Prostate gland (tissue), 2 donors: ENCODE results near the gene RNF175. TPM values are rescaled to one million over a fixed set of nuclear protein-coding genes. Genes with fewer than 3 reads are reported as not detected.
A peak's percentile ranks its signal among the peaks of the same experiment; 100 is the strongest.

Experiments
- DNase-seq: peaks from one replicate; pipeline ENCODE4 v3.0.0-alpha.2; 2019; ENCODE audit warnings: low spot score
- H3K27ac ChIP-seq, 2 donors: fragments of 200-600 bp; sonication (generic); 2 replicates each; pipeline ENCODE4 v1.5.1; 2017 to 2019
- H3K27me3 ChIP-seq: fragments of 200-600 bp; sonication (generic); replicated peaks from 2 replicates; pipeline ENCODE4 v1.5.1; 2019; ENCODE audit not compliant: insufficient read depth
- H3K36me3 ChIP-seq, 2 donors: fragments of 200-600 bp; sonication (generic); 1 replicate in 1 of 2; 2 replicates in 1 of 2; pipeline versions ENCODE4 v1.5.1 to v1.8.1; 2017 to 2019
- H3K4me1 ChIP-seq: fragments of 200-600 bp; sonication (generic); replicated peaks from 2 replicates; pipeline ENCODE4 v1.5.1; 2019
- H3K4me3 ChIP-seq, 2 donors: fragments of 200-600 bp; sonication (generic); 2 replicates each; pipeline ENCODE4 v1.5.1; 2017 to 2019
- H3K9me3 ChIP-seq: fragments of 200-600 bp; sonication (generic); 2 replicates; pipeline ENCODE4 v1.5.1; 2017
- POLR2A ChIP-seq: fragments of 450-650 bp; IDR thresholded peaks from one replicate; pipeline ENCODE4 v1.6.1; 2016; ENCODE audit warnings: antibody characterized with exemption, mild to moderate bottlenecking
- POLR2AphosphoS5 ChIP-seq: sonication (generic); formaldehyde crosslinking; IDR thresholded peaks from one replicate; pipeline ENCODE4 v1.6.1; 2017; ENCODE audit warnings: antibody characterized with exemption
- WGBS: methylation state at CpG from one replicate; pipeline ENCODE4 v1.1.5; 2018; 5-methylcytosine and 5-hydroxymethylcytosine counted together
- intact Hi-C: fragments of 100-400 bp; cut with DNase I; formaldehyde crosslinking; loops from one replicate; pipeline ENCODE4 v1.14.2; 2022
- total RNA-seq, 2 donors: library from RNA; depleted of rRNA; stranded (reverse); fragments of >200 nt; gene quantifications; one replicate each; pipeline ENCODE4 v1.1.0, GENCODE V29; 2016
- TF ChIP-seq, protein P1 (sequence below), 4 experiments: fragments of 200-600 bp in 2 of 4; fragments of 450-650 bp in 2 of 4; sonication (generic) in 2 of 4; IDR thresholded peaks; 1 replicate in 3 of 4; 2 replicates in 1 of 4; pipeline ENCODE4 v1.5.1; 2016 to 2019; ENCODE audit warnings: antibody characterized with exemption in 4 of 4, mild to moderate bottlenecking in 2 of 4, moderate library complexity in 2 of 4

The RNF175 gene
- total RNA-seq, 2 donors from 2014 or later, result 1.9 TPM; not detected in 1

DNA sequence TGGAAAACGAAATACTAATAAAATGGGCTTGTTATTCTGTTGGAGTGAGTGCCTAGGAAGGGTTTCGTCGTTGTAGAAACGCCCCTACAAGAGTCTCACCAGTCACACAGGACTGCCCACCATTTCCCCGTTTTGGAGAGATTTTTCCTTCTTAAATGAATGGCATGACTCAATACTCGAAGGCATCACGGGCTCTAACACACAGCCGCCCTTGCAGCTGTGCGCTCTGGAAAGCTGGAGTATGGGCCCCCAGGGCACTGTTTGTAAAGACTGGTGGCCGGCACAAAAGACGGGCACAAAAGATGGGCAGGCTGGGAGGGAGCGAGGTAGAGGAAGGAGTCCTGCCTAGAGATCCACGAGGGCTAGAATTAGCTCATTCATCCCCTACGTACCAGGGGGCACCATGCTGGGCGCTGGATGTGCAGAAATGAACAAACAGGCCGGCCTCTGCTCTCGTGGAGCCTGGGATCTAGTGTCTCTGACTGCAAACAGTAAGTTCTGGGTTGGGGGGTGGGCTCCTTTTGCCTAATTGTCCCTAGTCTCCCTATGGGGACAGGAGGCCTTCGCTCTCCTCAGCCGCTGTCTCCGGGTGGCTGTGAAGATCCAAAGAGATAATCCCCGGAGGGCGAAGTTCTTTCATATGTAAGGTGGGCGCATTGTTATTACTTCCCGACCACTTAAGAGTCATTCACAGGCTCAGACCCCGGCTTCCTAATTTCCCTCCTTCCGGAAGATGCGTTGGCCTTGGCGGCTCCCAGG lies 30.1 kb upstream of the RNF175 start:
- H3K4me3 ChIP-seq, result no peak overlapping the region

DNA sequence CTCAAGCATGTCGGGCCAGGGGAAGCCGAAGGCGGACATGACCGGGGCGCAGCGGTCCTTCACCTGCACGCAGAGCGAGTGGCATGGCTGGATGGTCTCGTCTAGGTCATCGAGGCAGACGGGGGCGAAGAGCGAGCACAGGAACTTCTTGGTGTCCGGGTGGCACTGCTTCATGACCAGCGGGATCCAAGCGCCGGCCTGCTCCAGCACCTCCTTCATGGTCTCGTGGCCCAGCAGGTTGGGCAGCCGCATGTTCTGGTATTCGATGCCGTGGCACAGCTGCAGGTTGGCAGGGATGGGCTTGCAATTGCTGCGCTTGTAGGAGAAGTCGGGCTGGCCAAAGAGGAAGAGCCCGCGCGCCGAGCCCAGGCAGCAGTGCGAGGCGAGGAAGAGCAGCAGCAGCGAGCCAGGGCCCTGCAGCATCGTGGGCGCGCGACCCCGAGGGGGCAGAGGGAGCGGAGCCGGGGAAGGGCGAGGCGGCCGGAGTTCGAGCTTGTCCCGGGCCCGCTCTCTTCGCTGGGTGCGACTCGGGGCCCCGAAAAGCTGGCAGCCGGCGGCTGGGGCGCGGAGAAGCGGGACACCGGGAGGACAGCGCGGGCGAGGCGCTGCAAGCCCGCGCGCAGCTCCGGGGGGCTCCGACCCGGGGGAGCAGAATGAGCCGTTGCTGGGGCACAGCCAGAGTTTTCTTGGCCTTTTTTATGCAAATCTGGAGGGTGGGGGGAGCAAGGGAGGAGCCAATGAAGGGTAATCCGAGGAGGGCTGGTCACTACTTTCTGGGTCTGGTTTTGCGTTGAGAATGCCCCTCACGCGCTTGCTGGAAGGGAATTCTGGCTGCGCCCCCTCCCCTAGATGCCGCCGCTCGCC lies 28.8 kb upstream of the RNF175 start, which contains the start of gene SFRP2:
Gene SFRP2, minus strand, starts transcription at position 671 of the 864 bp plus-strand sequence. Its CDS starts 248 bp downstream, at position 423.
- Histone ChIP-seq H3K27me3 (peaks cover 26% of the 10 kb centered on the region), H3K4me1 (peaks cover 6% of the 10 kb centered on the region), H3K4me3 (peak within 1 kb of the TSS; percentile 19 to 26), H3K27ac (peak within 1 kb of the TSS in 1 of 2 donors; percentile 10), H3K36me3 (no peaks in the 10 kb centered on the region), H3K9me3 (no peaks in the 10 kb centered on the region)
- 5% methylated on average over 44 of the region's 72 CpGs for WGBS
- intact Hi-C loops, result no loop called here
- TF ChIP-seq POLR2A (no peak), POLR2AphosphoS5 (no peak)
- TF ChIP-seq, protein P1, sequence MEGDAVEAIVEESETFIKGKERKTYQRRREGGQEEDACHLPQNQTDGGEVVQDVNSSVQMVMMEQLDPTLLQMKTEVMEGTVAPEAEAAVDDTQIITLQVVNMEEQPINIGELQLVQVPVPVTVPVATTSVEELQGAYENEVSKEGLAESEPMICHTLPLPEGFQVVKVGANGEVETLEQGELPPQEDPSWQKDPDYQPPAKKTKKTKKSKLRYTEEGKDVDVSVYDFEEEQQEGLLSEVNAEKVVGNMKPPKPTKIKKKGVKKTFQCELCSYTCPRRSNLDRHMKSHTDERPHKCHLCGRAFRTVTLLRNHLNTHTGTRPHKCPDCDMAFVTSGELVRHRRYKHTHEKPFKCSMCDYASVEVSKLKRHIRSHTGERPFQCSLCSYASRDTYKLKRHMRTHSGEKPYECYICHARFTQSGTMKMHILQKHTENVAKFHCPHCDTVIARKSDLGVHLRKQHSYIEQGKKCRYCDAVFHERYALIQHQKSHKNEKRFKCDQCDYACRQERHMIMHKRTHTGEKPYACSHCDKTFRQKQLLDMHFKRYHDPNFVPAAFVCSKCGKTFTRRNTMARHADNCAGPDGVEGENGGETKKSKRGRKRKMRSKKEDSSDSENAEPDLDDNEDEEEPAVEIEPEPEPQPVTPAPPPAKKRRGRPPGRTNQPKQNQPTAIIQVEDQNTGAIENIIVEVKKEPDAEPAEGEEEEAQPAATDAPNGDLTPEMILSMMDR (IDR thresholded peaks at IDR 0.05), result no peak
- no peak for DNase-seq

More for the DNA sequence above, 30.1 kb upstream of the RNF175 start:
- 58% methylated on average over 28 of the region's 28 CpGs for WGBS
- DNase-seq, result no peak
- H3K9me3 ChIP-seq, result no peaks in the 10 kb centered on the region
- intact Hi-C loops, result loop anchor here (5.0 kb wide), 2 partner anchors 232 to 522 kb away; no protein-coding TSS in a partner anchor
- H3K27me3 ChIP-seq, result peaks cover 26% of the 10 kb centered on the region
- H3K4me1 ChIP-seq, result peaks cover 6% of the 10 kb centered on the region
- no peak overlapping the region for H3K27ac ChIP-seq
- no peaks in the 10 kb centered on the region for H3K36me3 ChIP-seq
- TF ChIP-seq, protein P1 (IDR thresholded peaks at IDR 0.05), result no peak
- no peak for TF ChIP-seq POLR2AphosphoS5
- TF ChIP-seq POLR2A, result no peak

DNA sequence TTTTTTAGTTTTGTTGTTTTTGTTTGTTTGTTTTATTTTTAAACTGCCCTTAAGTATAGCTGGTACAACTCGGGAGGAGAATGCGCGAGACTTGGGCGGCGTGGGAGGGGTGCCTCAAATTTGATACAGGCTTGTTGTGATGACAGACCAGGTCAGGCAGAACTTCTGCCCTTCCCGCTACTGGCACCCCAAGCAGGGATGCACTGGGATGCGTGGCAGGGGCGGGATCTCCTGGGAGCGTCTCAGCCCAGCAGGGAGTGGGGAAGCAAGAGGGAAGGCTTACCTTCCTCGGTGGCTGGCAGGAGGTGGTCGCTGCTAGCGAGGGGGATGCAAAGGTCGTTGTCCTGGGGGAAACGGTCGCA lies 28.2 kb upstream of the RNF175 start:
- TF ChIP-seq, protein P1 (IDR thresholded peaks at IDR 0.05), result no peak
- no peak for TF ChIP-seq POLR2A
- no peak for TF ChIP-seq POLR2AphosphoS5
- Histone ChIP-seq H3K36me3 (no peaks in the 10 kb centered on the region), H3K4me3 (peak overlapping the region in 1 of 2 donors; percentile 19), H3K27ac (no peak overlapping the region), H3K4me1 (peaks cover 6% of the 10 kb centered on the region), H3K27me3 (peaks cover 25% of the 10 kb centered on the region), H3K9me3 (no peaks in the 10 kb centered on the region)
- WGBS, result 26% methylated on average over 15 of the region's 15 CpGs
- intact Hi-C loops, result no loop called here
- DNase-seq, result no peak

DNA sequence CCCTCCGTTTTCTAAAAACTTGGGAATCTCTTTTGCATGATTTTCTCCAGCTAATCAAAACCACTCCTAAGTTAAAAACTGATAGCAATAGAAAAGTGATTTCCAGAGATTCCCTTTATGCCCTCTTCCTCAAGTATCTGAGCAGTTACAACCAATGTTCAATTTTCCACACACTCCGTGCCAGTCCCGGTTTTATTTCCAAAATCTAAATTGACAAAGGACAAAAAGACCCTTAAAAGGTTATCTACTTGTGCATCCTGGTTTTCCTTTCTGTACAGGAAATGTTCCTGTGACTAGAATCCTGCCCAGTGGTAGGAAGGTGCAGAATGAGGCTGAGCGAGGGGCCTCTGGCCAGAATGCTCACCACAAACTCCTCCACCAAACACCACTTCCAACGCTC lies 27.8 kb upstream of the RNF175 start:
- WGBS, result 66% methylated on average over 5 of the region's 5 CpGs
- DNase-seq, result no peak
- TF ChIP-seq, protein P1 (IDR thresholded peaks at IDR 0.05), result no peak
- TF ChIP-seq POLR2AphosphoS5 (no peak), POLR2A (no peak)
- Histone ChIP-seq H3K36me3 (no peaks in the 10 kb centered on the region), H3K4me1 (peaks cover 6% of the 10 kb centered on the region), H3K9me3 (no peaks in the 10 kb centered on the region), H3K27ac (no peak overlapping the region), H3K4me3 (peak overlapping the region in 1 of 2 donors; percentile 3), H3K27me3 (peaks cover 21% of the 10 kb centered on the region)
- intact Hi-C loops, result no loop called here
